IPS DF 4.7 (cell line): ENCODE results near the gene JMJD8.

Experiments used
- DNase-seq: peaks from one replicate; pipeline ENCODE4 v3.0.0-alpha.2; 2013; ENCODE audit warnings: low spot score; ENCODE audit errors: extremely low read depth

Gene JMJD8

GRCh38 chr16:709566-710499, 25.7 kb upstream of the JMJD8 start:
- DNase-seq = no peak

DNA sequence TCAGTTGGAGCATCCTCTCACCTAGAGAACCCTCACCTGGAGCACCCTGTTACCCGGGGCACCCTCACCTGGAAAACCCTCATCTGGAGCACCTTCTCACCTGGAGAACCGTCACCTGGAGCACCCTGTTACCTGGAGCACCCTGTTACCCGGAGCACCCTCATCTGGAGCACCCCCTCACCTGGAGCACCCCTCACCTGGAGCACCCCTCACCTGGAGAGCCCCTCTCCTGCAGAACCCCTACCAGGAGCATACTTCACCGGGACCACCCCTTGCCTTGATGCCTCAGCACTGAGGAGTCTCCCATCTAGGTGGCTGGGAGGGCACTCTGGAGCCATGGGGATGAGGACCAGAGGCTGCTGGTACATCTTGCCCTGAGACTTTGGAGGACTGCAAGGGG, 24.8 kb upstream of the JMJD8 start:
- no peak for DNase-seq

- DNase-seq = no peak
These were observed 23.9 kb upstream of the JMJD8 start for GRCh38 chr16:708019-708418.

DNA sequence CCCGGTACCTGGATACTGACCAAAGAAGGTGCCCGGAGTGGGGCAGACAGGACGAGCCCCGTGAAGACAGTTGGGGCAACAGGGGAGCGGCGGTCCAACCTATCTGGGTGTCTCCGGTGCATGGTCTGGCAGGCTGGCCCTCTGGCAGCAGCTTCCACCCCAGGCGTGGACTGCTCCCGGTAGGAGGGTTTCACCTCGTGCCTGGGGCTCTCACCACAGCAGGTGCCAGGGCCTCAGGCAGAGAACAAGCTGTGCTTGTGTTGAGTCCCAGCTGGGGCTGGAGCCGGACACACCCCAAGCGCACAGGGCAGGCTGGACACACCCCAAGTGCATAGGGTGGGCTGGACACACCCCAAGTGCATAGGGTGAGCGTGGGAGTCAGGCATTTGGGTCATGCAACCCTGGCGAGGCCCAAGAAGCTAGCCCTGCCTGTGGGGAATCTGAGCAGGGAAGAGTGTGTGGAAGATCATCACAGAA, 23.0 kb upstream of the JMJD8 start:
- no peak for DNase-seq

GRCh38 chr16:706189-707061, 22.3 kb upstream of the JMJD8 start:
- no peak for DNase-seq

- no peak for DNase-seq
These were observed 21.5 kb upstream of the JMJD8 start, which contains the start of gene FBXL16 for GRCh38 chr16:705431-706188. TSS of gene FBXL16 (minus strand) at chr16:705801. CDS start at chr16:697405, 8,396 bp downstream.

DNA sequence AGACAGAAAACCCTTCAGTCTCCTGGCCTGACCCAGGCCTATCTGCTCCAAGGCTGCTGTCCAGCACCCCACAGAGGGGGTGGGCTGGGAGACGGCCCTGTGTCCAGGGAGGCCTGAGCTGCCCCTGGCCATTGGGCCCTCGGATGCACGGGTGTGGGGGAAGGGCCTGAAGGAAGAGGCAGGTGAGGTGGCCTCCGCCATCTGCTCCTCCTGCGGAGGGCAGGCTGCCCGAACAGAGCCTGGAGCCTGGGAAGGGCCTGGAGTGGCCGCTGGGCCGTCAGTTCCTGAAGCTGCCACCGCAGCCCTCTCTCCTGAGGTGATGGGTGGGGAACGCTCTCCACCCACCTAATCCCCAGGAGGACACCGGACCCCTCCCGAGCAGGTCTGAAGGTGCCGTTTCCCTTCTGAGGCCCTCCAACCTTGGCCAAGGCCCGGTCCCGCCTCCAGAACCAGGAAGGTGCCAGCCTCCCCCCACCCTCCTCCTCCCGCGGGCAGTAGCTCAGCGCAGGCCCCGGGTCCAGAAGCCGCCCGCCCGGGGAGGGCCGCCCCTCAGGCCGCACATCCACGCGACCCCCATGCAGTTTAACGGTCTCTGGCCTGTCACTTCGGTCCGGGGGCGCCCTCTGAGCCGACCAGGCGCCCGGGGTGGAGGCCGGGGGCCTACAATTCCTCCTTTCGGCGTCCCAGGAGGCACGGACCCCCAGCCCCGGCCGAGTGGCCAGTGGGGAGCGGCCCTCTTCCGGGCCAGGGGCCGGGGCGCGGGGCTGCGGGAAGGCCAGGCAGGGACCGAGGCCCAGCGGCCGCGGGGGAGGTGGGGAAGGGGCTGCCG, 20.6 kb upstream of the JMJD8 start:
- DNase-seq = no peak

DNA sequence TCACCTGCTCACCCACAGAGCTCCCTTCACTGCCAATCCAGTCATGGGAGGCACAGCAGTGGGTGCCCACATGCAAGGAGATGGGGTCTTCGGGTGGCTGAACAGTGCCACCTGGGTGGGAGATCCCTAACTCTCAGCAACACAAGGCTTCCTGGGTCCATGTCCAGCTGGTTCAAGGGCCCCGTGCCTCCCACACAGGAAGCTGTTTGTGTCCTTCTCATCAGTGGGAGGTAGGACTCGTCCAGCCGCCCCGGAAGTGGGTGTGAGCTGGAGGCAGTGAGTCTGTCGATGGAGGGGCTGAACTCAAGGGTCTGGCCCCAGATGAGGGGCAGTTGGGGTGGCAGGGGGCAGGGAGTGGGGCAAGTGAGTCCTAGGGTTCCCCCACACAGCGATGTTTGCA, 19.9 kb upstream of the JMJD8 start:
- DNase-seq = no peak

GRCh38 chr16:703406-703805, 19.3 kb upstream of the JMJD8 start:
- DNase-seq = no peak

DNA sequence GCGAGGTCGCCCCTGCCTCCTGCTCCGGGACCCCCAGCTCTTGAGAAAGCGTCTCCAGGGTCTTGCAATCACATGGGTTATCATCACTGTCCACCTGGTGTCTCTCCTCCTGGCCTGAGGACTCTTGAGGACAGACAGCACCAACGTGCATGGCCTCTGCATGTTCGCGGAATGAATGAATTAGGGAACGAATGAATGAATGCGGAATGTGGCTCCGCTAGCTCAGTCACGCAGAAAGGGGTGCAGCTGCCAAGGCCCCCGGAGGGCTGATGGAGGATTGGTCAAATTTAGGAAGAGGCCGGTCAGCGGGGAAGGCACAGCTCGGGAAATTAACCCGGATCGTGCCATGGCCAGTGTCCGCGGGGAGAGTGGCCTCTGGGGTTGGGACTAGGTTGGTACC, 18.2 kb upstream of the JMJD8 start:
- no peak for DNase-seq

DNA sequence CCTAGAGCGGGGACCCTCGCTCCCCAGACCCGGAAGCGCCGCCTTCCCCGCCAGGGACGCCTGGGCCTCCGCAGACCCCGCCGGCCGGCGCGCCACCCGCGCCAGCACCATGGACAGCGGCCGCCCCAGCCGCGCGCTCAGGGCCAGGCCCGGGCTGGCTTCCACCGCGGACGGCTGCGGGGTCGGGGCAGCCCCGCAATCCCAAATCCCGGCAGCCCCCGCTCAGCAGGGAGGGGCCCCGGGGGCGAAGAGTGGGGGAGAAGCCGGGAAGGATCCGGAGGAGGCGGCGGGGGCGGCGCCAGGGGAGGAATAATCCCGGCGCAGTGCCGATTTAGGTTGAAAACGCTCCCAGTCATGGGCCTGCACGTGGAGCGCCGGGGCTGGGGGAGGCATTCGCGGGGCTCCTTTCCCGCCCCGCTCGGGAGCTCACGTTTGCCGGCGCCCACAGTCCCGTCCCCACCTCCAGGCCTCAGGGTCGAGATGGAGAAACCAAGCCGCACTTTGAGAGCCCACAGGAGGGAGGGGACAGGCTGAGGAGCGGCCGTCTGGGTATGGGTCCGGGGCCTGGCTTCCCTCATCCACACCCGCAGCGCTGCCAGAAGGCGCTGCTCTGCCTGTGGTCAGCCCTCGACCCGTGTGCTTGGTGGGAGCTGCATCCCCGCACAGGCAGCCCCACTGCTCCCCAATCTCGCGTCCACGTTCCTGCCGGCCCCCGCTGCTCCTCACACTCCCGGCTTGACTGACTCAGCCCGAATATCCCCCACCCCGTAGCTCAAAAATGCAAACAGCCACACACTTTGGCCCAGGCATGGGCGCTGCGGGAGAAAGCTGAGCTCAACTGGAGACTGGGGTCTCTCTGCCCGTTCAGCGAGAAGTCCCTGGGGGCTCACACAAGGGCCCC, 16.8 kb upstream of the JMJD8 start:
- no peak for DNase-seq

DNA sequence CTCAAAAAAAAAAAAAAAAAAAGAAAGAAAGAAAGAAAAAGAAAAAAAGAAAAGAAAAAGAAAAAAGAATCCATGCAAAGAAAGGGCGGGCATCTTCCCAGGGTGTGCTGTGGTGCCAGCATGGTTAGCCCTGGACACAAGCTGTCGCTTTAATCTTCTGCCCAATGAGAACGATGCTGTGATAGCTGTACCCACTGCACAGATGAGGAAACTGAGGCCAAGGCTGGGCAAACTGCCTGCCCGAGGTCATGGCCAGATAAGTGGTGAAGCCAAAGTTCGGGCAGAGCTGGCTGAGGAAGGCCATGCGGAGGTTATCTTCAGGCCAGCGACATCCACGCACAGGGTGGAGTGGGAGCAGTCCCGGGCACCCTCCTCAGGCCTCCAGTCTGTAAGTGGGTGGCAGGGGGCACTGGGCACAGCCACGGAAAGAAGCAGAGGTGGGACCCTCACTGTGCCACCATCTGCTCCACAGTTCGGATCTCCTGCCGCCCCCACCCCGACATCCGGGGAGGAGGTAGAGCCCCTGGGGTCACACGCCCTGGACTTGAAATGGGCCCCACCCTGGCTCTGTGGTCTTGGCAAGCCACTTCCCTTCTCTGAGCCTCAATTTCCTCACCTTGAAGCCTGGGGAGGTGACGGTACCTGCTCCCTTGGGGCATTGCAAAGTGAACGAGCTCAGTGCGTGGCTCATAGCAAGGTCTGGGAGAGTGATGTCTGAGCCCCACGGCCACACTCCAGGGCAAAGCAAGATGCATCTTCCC, 15.0 kb upstream of the JMJD8 start:
- no peak for DNase-seq

GRCh38 chr16:695355-696089, 11.4 kb upstream of the JMJD8 start:
- DNase-seq = no peak

DNA sequence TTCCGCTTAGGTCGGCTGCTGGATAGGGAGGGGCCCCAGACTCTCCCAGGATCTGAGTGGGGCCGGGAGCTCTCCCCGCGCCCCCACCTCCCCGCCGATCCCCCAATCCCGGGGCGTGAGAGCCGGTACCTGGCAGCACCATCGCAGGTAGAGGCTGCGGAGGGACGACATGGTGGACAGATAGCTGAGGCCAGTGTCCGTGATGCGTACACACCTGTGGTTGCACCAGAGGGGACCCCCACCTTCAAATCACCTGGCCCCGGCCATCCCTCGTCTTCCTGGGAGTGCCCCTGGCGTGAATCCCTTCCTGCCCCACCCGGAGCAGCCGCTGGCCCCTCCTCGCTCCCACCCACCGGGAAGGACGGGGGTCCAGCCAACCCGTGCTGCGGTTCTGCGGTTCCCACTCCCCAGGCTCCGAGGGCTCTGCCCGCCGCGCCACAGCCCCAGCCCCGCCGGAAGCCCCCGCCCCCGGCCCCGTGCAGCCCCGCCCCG, 10.8 kb upstream of the JMJD8 start:
- DNase-seq = no peak

- DNase-seq = no peak
These were observed 10.2 kb upstream of the JMJD8 start for GRCh38 chr16:694187-694862.

DNA sequence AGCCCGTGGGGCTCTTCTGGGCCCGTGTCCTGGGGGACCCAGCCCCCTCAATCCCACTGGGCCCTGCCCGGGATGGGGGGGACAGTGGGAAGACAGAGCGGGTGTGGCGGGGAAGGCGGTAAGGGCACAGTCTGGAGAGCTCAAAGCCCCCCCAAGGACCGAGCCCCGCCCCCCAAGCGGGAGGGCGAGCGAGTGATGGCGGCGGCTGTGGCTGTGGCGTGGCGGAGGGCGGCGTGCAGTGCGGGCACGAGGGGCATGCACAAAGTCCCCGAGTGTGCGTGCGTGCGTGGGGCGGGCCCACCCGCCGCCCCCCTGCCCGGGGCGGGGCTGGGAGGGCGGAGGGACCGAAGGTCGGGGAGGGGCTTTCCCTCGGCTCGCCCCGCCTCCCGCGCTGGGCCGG, 9.6 kb upstream of the JMJD8 start:
- DNase-seq = no peak

GRCh38 chr16:693364-693763, 9.2 kb upstream of the JMJD8 start:
- DNase-seq = no peak
